Measurements from ENCODE around the gene PPBP.

DNA sequence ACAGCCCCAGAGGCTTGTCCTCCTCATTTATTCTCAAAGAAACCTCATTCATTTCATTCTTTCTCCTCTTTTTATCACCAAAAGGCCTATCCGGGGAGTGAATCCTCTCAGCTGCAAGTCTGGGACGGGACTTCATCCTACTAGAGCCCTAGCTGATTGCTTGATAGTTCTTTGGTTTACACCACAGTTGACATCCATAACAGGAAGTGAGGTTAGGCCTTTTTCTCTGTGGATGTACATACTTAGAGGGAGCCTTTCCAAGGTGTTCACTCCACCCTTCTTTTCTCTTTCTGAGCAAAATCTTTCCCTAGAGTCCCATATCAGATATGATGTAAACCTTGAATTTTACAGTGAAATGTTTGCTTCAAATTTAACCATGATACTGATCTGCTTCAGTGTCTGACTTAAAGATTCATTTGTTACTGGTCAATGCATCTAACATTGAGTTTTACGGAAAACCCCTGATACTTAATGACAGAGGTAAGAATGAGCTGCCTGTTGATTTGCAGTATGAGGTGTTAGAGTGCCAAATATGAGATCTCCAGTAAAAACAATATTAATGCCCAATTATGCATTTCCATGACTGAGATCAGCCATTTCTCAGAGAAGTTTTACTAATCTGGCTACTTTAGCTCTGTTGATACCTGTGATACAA is 27.3 kb upstream of the PPBP start:
- no peak for TF ChIP-seq POLR2AphosphoS5 (IDR thresholded peaks at IDR 0.05)
- TF ChIP-seq, protein P1, sequence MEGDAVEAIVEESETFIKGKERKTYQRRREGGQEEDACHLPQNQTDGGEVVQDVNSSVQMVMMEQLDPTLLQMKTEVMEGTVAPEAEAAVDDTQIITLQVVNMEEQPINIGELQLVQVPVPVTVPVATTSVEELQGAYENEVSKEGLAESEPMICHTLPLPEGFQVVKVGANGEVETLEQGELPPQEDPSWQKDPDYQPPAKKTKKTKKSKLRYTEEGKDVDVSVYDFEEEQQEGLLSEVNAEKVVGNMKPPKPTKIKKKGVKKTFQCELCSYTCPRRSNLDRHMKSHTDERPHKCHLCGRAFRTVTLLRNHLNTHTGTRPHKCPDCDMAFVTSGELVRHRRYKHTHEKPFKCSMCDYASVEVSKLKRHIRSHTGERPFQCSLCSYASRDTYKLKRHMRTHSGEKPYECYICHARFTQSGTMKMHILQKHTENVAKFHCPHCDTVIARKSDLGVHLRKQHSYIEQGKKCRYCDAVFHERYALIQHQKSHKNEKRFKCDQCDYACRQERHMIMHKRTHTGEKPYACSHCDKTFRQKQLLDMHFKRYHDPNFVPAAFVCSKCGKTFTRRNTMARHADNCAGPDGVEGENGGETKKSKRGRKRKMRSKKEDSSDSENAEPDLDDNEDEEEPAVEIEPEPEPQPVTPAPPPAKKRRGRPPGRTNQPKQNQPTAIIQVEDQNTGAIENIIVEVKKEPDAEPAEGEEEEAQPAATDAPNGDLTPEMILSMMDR (IDR thresholded peaks at IDR 0.05) = no peak
- TF ChIP-seq POLR2A (IDR thresholded peaks at IDR 0.05) = no peak
